ENCODE data around the gene ANAPC4.

- TF ChIP-seq EZH2 (IDR thresholded peaks at IDR 0.05; ENCODE audit: insufficient read depth, poor library complexity, severe bottlenecking) (no peak), EZH2phosphoT487 (IDR thresholded peaks at IDR 0.05; ENCODE audit: insufficient read depth, low read depth) (no peak)
Observed at GRCh38 chr4:25449270-25449669, 72.2 kb downstream of the ANAPC4 start.
